ENCODE results near the gene FAM161B.

DNA sequence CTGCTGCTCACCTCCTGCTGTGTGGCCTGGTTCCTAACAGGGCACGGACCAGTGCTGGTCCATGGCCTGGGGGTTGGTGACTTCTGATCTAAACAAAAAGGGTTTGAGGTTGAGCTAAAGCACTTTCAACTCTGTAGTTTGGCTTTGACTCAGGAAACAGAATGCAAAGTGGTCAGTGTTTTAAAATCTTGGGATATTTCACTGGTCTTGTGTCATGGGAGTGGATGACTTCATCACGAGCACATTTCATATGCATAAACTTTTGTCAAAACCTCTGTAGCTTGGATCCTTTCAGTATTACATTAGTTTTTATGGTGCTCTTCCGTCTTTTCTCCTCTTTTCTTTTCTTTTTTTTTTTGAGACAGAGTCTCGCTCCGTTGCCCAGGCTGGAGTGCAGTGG, 25.6 kb downstream of the FAM161B start:
- TF ChIP-seq, protein P1, sequence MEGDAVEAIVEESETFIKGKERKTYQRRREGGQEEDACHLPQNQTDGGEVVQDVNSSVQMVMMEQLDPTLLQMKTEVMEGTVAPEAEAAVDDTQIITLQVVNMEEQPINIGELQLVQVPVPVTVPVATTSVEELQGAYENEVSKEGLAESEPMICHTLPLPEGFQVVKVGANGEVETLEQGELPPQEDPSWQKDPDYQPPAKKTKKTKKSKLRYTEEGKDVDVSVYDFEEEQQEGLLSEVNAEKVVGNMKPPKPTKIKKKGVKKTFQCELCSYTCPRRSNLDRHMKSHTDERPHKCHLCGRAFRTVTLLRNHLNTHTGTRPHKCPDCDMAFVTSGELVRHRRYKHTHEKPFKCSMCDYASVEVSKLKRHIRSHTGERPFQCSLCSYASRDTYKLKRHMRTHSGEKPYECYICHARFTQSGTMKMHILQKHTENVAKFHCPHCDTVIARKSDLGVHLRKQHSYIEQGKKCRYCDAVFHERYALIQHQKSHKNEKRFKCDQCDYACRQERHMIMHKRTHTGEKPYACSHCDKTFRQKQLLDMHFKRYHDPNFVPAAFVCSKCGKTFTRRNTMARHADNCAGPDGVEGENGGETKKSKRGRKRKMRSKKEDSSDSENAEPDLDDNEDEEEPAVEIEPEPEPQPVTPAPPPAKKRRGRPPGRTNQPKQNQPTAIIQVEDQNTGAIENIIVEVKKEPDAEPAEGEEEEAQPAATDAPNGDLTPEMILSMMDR (IDR thresholded peaks at IDR 0.05), result no peak
- no peak for TF ChIP-seq POLR2A (IDR thresholded peaks at IDR 0.05)
